ENCODE measurements around the gene ALOXE3.
"Not testable (repeated sequence)": the region's sequence is repeated elsewhere in the genome, so short reads cannot be mapped to it uniquely, and the experiment has no call there.

The ALOXE3 gene

DNA sequence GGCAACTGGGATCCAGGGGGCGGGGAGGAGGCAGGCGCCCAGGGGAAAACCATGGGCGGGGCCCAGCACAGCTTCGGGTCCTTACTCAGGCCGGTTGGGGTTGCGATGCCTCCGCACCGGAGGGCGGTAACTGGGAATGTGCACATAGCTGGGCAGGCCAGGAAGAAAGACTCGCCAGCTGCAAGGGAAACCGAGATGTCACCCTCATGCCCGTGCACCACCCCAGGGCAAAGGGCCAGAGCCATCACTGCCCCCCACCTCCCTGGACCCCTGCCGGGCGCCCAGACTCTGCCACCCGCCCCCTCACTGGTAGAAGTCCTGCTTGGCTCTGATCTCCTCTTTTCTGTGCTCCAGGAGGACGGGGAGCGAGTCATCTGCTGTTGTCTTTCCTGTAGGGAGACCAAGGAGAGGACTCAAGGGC lies 37.5 kb downstream of the ALOXE3 start:
- Histone ChIP-seq H3K27me3 (ENCODE audit: insufficient read depth, low read length, poor library complexity, severe bottlenecking) (no peaks in the 10 kb centered on the region), H3K9me3 (ENCODE audit: insufficient read depth, low read depth, low read length) (no peaks in the 10 kb centered on the region), H3K79me2 (ENCODE audit: insufficient read depth, low read length) (no peaks in the 10 kb centered on the region), H3K4me1 (ENCODE audit: insufficient read depth, low read length, poor library complexity, severe bottlenecking) (peaks cover 5% of the 10 kb centered on the region), H3K36me3 (ENCODE audit: insufficient read depth, low read length) (no peaks in the 10 kb centered on the region), H3K4me3 (ENCODE audit: low read length, poor library complexity, severe bottlenecking) (no peak overlapping the region), H3K4me2 (ENCODE audit: low read depth, low read length, poor library complexity, severe bottlenecking) (no peak overlapping the region), H3K9ac (ENCODE audit: low read depth, low read length, poor library complexity, severe bottlenecking) (no peak overlapping the region), H3F3A (ENCODE audit: low read depth) (no peaks in the 10 kb centered on the region), H2AFZ (ENCODE audit: low read length) (no peak overlapping the region), H3K9me2 (replicated peaks; ENCODE audit: low read depth, low read length) (no peaks in the 10 kb centered on the region), H4K20me1 (ENCODE audit: insufficient read depth, low read length, poor library complexity, severe bottlenecking) (no peaks in the 10 kb centered on the region)
- TF ChIP-seq, protein P1, sequence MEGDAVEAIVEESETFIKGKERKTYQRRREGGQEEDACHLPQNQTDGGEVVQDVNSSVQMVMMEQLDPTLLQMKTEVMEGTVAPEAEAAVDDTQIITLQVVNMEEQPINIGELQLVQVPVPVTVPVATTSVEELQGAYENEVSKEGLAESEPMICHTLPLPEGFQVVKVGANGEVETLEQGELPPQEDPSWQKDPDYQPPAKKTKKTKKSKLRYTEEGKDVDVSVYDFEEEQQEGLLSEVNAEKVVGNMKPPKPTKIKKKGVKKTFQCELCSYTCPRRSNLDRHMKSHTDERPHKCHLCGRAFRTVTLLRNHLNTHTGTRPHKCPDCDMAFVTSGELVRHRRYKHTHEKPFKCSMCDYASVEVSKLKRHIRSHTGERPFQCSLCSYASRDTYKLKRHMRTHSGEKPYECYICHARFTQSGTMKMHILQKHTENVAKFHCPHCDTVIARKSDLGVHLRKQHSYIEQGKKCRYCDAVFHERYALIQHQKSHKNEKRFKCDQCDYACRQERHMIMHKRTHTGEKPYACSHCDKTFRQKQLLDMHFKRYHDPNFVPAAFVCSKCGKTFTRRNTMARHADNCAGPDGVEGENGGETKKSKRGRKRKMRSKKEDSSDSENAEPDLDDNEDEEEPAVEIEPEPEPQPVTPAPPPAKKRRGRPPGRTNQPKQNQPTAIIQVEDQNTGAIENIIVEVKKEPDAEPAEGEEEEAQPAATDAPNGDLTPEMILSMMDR (conservative IDR thresholded peaks at IDR 0.05; ENCODE audit: low read length) = no peak
- TF ChIP-seq EZH2phosphoT487 (IDR thresholded peaks at IDR 0.05; ENCODE audit: borderline replicate concordance) = no peak

DNA sequence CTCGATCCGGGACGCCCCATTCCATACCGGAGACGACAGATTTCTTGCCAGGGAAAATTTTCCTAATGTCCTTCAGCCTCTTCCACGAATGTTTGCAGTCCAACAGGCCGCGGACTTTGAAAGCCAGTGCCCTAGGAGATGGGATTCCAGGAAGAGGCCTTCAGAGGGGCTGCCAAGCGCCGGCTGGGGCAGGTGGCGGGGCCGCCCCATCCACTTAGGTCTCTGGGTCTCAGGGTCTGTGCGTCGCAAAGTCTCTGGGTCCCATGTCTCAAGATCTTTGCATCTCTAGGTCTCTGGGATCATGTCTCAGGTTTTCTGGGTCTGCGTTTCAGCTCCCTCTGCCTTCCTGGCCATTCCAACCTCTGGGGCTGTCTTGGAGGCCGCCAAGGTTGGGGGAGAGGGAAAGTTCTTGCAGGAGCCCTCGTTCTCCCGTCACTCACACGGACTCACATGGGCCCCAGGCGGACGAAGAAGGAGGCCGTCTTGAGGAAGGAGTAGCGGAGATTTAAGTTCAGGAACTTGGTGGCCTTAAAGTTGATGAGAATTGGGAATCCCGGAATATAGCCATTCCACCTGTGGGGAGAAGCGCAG lies 38.0 kb downstream of the ALOXE3 start:
- peaks cover 5% of the 10 kb centered on the region for H3K4me1 ChIP-seq (ENCODE audit: insufficient read depth, low read length, poor library complexity, severe bottlenecking)
- no peaks in the 10 kb centered on the region for H4K20me1 ChIP-seq (ENCODE audit: insufficient read depth, low read length, poor library complexity, severe bottlenecking)
- H3K79me2 ChIP-seq (ENCODE audit: insufficient read depth, low read length) = no peaks in the 10 kb centered on the region
- no peaks in the 10 kb centered on the region for H3F3A ChIP-seq (ENCODE audit: low read depth)
- H3K9me3 ChIP-seq (ENCODE audit: insufficient read depth, low read depth, low read length) = no peaks in the 10 kb centered on the region
- H3K36me3 ChIP-seq (ENCODE audit: insufficient read depth, low read length) = no peaks in the 10 kb centered on the region
- peak overlapping the region; percentile 96 for H2AFZ ChIP-seq (ENCODE audit: low read length)
- no peaks in the 10 kb centered on the region for H3K9me2 ChIP-seq (replicated peaks; ENCODE audit: low read depth, low read length)
- H3K9ac ChIP-seq (ENCODE audit: low read depth, low read length, poor library complexity, severe bottlenecking) = peak overlapping the region; percentile 57
- H3K27me3 ChIP-seq (ENCODE audit: insufficient read depth, low read length, poor library complexity, severe bottlenecking) = no peaks in the 10 kb centered on the region
- H3K4me2 ChIP-seq (ENCODE audit: low read depth, low read length, poor library complexity, severe bottlenecking) = peak overlapping the region; percentile 72
- H3K4me3 ChIP-seq (ENCODE audit: low read length, poor library complexity, severe bottlenecking) = peak overlapping the region; percentile 71
- TF ChIP-seq, protein P1 (conservative IDR thresholded peaks at IDR 0.05; ENCODE audit: low read length) = 0 out of 2 replicates have a peak, but pooled peaks have one; percentile 8
- no peak for TF ChIP-seq EZH2phosphoT487 (IDR thresholded peaks at IDR 0.05; ENCODE audit: borderline replicate concordance)

DNA sequence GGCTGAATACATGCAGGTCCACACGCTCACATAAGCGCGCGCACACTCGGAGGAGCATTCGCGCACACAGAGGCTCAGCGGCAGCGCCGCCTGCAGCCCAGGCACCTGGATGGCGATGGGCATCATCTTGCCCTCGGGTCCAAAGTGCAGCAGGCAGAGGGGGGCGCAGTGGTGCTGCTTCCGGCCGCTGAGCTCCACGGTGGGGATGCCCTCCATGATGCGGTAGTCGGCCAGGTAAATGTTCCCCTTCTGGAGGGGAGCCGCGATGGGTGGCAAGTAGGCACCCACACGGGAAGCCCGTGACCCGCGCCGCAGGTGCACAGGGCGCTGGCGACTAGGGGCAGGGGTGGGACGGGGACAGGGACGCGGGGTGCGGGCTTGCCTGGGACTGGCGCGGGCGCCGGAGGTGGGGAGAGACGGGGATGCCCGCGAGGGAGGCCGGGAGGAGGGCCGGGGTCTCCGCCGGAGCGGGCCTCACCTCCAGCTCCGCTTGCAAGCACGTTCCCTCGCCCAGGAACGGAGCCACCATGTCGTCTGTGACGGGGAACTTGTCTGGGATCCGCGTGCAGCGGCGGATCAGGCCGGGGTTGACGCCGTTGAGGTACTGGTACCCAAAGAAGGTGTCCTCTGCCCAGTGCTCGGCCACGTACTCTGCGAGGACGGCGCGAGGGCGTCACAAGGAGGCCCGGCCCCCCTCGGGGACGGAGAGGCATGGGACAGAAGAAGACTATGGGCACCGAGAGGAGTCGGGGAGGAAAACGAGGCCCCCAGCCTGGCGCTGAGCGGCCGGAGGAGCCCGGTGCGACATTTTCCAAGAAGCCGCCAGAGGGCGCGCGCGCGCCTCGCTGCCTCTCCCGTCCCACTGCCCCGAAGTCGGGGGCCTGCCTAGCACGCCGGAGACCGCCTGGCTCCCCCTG lies 38.8 kb downstream of the ALOXE3 start:
- no peaks in the 10 kb centered on the region for H4K20me1 ChIP-seq (ENCODE audit: insufficient read depth, low read length, poor library complexity, severe bottlenecking)
- no peaks in the 10 kb centered on the region for H3F3A ChIP-seq (ENCODE audit: low read depth)
- peak overlapping the region; percentile 96 for H2AFZ ChIP-seq (ENCODE audit: low read length)
- H3K36me3 ChIP-seq (ENCODE audit: insufficient read depth, low read length) = no peaks in the 10 kb centered on the region
- peak overlapping the region; percentile 57 for H3K9ac ChIP-seq (ENCODE audit: low read depth, low read length, poor library complexity, severe bottlenecking)
- H3K4me1 ChIP-seq (ENCODE audit: insufficient read depth, low read length, poor library complexity, severe bottlenecking) = peaks cover 5% of the 10 kb centered on the region
- no peaks in the 10 kb centered on the region for H3K9me2 ChIP-seq (replicated peaks; ENCODE audit: low read depth, low read length)
- H3K27me3 ChIP-seq (ENCODE audit: insufficient read depth, low read length, poor library complexity, severe bottlenecking) = peaks cover under 1% of the 10 kb centered on the region
- no peaks in the 10 kb centered on the region for H3K79me2 ChIP-seq (ENCODE audit: insufficient read depth, low read length)
- TF ChIP-seq, protein P1 (conservative IDR thresholded peaks at IDR 0.05; ENCODE audit: low read length) = peak; percentile 73
- TF ChIP-seq EZH2phosphoT487 (IDR thresholded peaks at IDR 0.05; ENCODE audit: borderline replicate concordance) = no peak
- H3K9me3 ChIP-seq (ENCODE audit: insufficient read depth, low read depth, low read length) = no peaks in the 10 kb centered on the region
- H3K4me3 ChIP-seq (ENCODE audit: low read length, poor library complexity, severe bottlenecking) = peak overlapping the region; percentile 71
- peak overlapping the region; percentile 72 for H3K4me2 ChIP-seq (ENCODE audit: low read depth, low read length, poor library complexity, severe bottlenecking)

DNA sequence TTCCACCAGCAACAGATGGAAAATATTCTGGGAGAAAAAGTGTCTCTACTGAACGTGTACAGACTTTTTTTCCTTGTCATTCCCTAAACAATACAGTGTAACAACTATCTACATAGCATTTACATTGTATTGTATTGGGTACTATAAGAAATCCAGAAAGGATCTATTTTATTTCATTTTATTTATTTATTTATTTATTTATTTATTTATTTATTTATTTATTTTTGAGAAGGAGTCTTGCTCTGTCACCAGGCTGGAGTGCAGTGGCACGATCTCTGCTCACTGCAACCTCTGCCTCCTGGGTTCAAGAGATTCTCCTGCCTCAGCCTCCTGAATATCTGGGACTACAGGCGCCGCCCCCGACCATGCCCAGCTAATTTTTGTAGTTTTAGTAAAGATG lies 40.4 kb downstream of the ALOXE3 start:
- H3K27me3 ChIP-seq (ENCODE audit: insufficient read depth, low read length, poor library complexity, severe bottlenecking); H4K20me1 ChIP-seq (ENCODE audit: insufficient read depth, low read length, poor library complexity, severe bottlenecking); H3K4me1 ChIP-seq (ENCODE audit: insufficient read depth, low read length, poor library complexity, severe bottlenecking); H2AFZ ChIP-seq (ENCODE audit: low read length); H3K9me3 ChIP-seq (ENCODE audit: insufficient read depth, low read depth, low read length); H3K4me2 ChIP-seq (ENCODE audit: low read depth, low read length, poor library complexity, severe bottlenecking); H3K36me3 ChIP-seq (ENCODE audit: insufficient read depth, low read length); H3K4me3 ChIP-seq (ENCODE audit: low read length, poor library complexity, severe bottlenecking); H3F3A ChIP-seq (ENCODE audit: low read depth); H3K9ac ChIP-seq (ENCODE audit: low read depth, low read length, poor library complexity, severe bottlenecking); H3K9me2 ChIP-seq (replicated peaks; ENCODE audit: low read depth, low read length); H3K79me2 ChIP-seq (ENCODE audit: insufficient read depth, low read length): not testable (repeated sequence)
